Adrenal gland (tissue), 12 donors: Measurements from ENCODE around the gene USP7. TPM values are rescaled to one million over a fixed set of nuclear protein-coding genes. Genes with fewer than 3 reads are reported as not detected.
A peak's percentile ranks its signal among the peaks of the same experiment; 100 is the strongest.
"Not testable (repeated sequence)": the region's sequence is repeated elsewhere in the genome, so short reads cannot be mapped to it uniquely, and the experiment has no call there.

ENCODE experiments used
- DNase-seq, 7 donors: peaks; one replicate each; pipeline ENCODE4 v3.0.0-alpha.2; 2019 to 2020
- H3K27ac ChIP-seq, 5 donors: fragments of 200-600 bp; sonication (generic) in 4 of 5; 1 replicate in 3 of 5; 2 replicates in 2 of 5; pipeline versions ENCODE4 v1.5.1 to v1.8.0; 2016 to 2020; ENCODE audit warnings: mild to moderate bottlenecking in 1 of 5
- H3K27me3 ChIP-seq: fragments of 200-600 bp; 2 replicates; pipeline ENCODE4 v1.8.0; 2021
- H3K36me3 ChIP-seq, 2 donors: fragments of 200-600 bp; replicated peaks in 1 of 2; 1 replicate in 1 of 2; 2 replicates in 1 of 2; pipeline versions ENCODE4 v1.5.1 to v1.8.0; 2018 to 2022
- H3K4me1 ChIP-seq, 2 donors: fragments of 200-600 bp; replicated peaks in 1 of 2; 1 replicate in 1 of 2; 2 replicates in 1 of 2; pipeline versions ENCODE4 v1.5.1 to v1.8.0; 2018 to 2021
- H3K4me3 ChIP-seq, 4 donors: fragments of 200-600 bp; sonication (generic) in 3 of 4; one replicate each; pipeline ENCODE4 v1.5.1; 2016 to 2018
- H3K9me3 ChIP-seq, 3 donors: fragments of 200-600 bp; sonication (generic) in 1 of 3; replicated peaks in 1 of 3; 1 replicate in 2 of 3; 2 replicates in 1 of 3; pipeline versions ENCODE4 v1.5.1 to v1.8.0; 2016 to 2021
- CTCF ChIP-seq, 6 experiments: fragments of 450-650 bp in 4 of 6; fragments of 200-600 bp in 2 of 6; sonication (generic) in 1 of 6; IDR thresholded peaks; 1 replicate in 5 of 6; 2 replicates in 1 of 6; pipeline versions ENCODE4 v1.5.1 to v1.8.0; 2016 to 2021; ENCODE audit warnings: antibody characterized with exemption in 6 of 6, mild to moderate bottlenecking in 2 of 6, moderate library complexity in 1 of 6
- POLR2A ChIP-seq, 2 donors: fragments of 450-650 bp; IDR thresholded peaks; one replicate each; pipeline ENCODE4 v1.6.1; 2017; ENCODE audit warnings: antibody characterized with exemption in 2 of 2, mild to moderate bottlenecking in 2 of 2, moderate library complexity in 1 of 2
- WGBS, 4 donors: extraction: QIAGEN DNeasy Blood & Tissue Kit in 2 of 4; methylation state at CpG; one replicate each; pipeline versions ENCODE4 v1.1.5 to v1.1.7; 2013 to 2017; 5-methylcytosine and 5-hydroxymethylcytosine counted together
- intact Hi-C, 2 donors: fragments of 100-400 bp; cut with DNase I; formaldehyde crosslinking; loops; one replicate each; pipeline versions ENCODE4 v1.14.1 to v1.15.0; 2022 to 2023
- polyA plus RNA-seq, 3 donors: library from polyadenylated mRNA; stranded (reverse); fragments of 200-250 nt in 2 of 3; fragments of 350-450 nt in 1 of 3; fragmentation: Illumina TruSeq in 1 of 3; extraction: RNeasy Lipid Tissue Mini Kit (QIAGEN cat#74804) in 1 of 3; gene quantifications; one replicate each; pipeline ENCODE4 v1.2.3, GENCODE V29; 2013 to 2014
- total RNA-seq, 9 donors: library from RNA; depleted of rRNA in 4 of 9; stranded (reverse); fragments of >200 nt in 4 of 9; fragments of 120-200 nt in 1 of 9; fragmentation: NEBNext Ultra II Directional in 1 of 9; extraction: Animal tissue kit (Norgen Biotek cat#: 25700) in 1 of 9; gene quantifications; one replicate each; pipeline versions ENCODE4 v1.1.0 to v1.2.4, GENCODE V29; 2013 to 2023
- donor health status: healthy with polysubstance abuse.
- donor health status: Bipolar disorder and iron deficiency.
- donor health status: DM: yes; HTN: yes; CAD: no.
- donor health status: DM: no; HTN: no; CAD: no.
- donor health status: DM: no; HTN: no; CAD: no.
- donor health status: DM: yes; HTN: yes; CAD: no.

USP7 gene
- total and polyA plus RNA-seq, 12 donors: 23.7 to 121 (median 68.2) TPM

GRCh38 chr16:8919934-8920462 lies 43.7 kb downstream of the USP7 start:
- H3K4me1 ChIP-seq: peaks cover 4 to 36% of the 10 kb centered on the region in 2 donors
- intact Hi-C loops: no loop called here
- peaks cover 0 to 62% of the 10 kb centered on the region in 2 donors for H3K36me3 ChIP-seq
- 84 to 91% (median 85%) methylated on average over 11 of the region's 11 CpGs for WGBS, 4 donors
- H3K27ac ChIP-seq: peak overlapping the region in 2 of 5 donors; percentile 12 to 32
- TF ChIP-seq POLR2A (IDR thresholded peaks at IDR 0.05) (no peak), CTCF (IDR thresholded peaks at IDR 0.05) (no peak)
- no peaks in the 10 kb centered on the region for H3K27me3 ChIP-seq
- no peaks in the 10 kb centered on the region for H3K9me3 ChIP-seq
- no peak for DNase-seq
- no peak overlapping the region for H3K4me3 ChIP-seq

GRCh38 chr16:8919089-8919933 lies 44.4 kb downstream of the USP7 start:
- H3K27me3 ChIP-seq: no peaks in the 10 kb centered on the region
- H3K4me1 ChIP-seq: peaks cover 4 to 31% of the 10 kb centered on the region in 2 donors
- no peak for DNase-seq
- WGBS, 4 donors: 70 to 73% (median 71%) methylated on average over 17 to 18 of the region's 18 CpGs
- H3K36me3 ChIP-seq: peaks cover 0 to 68% of the 10 kb centered on the region in 2 donors
- H3K4me3 ChIP-seq: no peak overlapping the region
- intact Hi-C loops: no loop called here
- peak overlapping the region in 1 of 5 donors; percentile 12 for H3K27ac ChIP-seq
- H3K9me3 ChIP-seq: no peaks in the 10 kb centered on the region
- TF ChIP-seq CTCF (IDR thresholded peaks at IDR 0.05) (no peak), POLR2A (IDR thresholded peaks at IDR 0.05) (no peak)

- H3K4me3 ChIP-seq, H3K9me3 ChIP-seq, H3K27me3 ChIP-seq, DNase-seq, H3K27ac ChIP-seq, intact Hi-C loops: not testable (repeated sequence)
- H3K36me3 ChIP-seq: peaks cover 0 to 70% of the 10 kb centered on the region in 2 donors
- WGBS, 4 donors: 96 to 99% (median 97%) methylated on average over 10 of the region's 10 CpGs
- H3K4me1 ChIP-seq: peaks cover 4 to 20% of the 10 kb centered on the region in 2 donors
These were observed 46.4 kb downstream of the USP7 start for GRCh38 chr16:8917336-8917735.

- 78 to 84% (median 80%) methylated on average over 5 of the region's 5 CpGs for WGBS, 4 donors
These were observed 47.0 kb downstream of the USP7 start for GRCh38 chr16:8916541-8917225.

More at GRCh38 chr16:8916541-8917225, 47.0 kb downstream of the USP7 start:
- DNase-seq: no peak
- Histone ChIP-seq H3K9me3 (no peaks in the 10 kb centered on the region), H3K36me3 (peaks cover 0 to 70% of the 10 kb centered on the region in 2 donors), H3K27me3 (no peaks in the 10 kb centered on the region), H3K4me1 (peaks cover 4 to 17% of the 10 kb centered on the region in 2 donors), H3K4me3 (no peak overlapping the region), H3K27ac (no peak overlapping the region)
- intact Hi-C loops: no loop called here
- TF ChIP-seq CTCF (IDR thresholded peaks at IDR 0.05) (no peak), POLR2A (IDR thresholded peaks at IDR 0.05) (no peak)
